Measurements from ENCODE around the gene SLC39A11.

SLC39A11 gene

DNA sequence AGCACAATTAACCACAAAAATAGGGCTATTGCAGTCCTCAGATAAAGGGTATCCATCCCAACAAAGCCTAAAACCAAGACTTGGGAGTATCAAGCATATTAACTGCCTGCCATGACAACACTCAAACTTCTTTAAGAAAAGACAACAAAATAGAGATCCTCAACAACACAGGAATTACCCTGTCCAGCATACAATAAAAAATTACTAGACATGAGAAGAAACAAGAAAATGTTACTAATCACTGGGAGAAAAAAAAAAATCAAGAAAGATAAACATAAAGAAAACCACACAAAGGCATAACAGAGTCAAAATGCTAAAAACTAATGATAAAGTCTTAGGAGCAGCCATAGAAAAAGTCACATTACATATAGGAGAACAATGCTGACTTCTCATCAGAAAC lies 73.9 kb downstream of the SLC39A11 start:
- H3K4me3 ChIP-seq (replicated peaks; ENCODE audit: insufficient read depth, low read length), result no peak overlapping the region
- no peak for TF ChIP-seq POLR2AphosphoS5 (IDR thresholded peaks at IDR 0.05; ENCODE audit: low read depth)
- no peak for TF ChIP-seq GABPA (IDR thresholded peaks at IDR 0.05; ENCODE audit: low read depth)
- TF ChIP-seq, protein P1, sequence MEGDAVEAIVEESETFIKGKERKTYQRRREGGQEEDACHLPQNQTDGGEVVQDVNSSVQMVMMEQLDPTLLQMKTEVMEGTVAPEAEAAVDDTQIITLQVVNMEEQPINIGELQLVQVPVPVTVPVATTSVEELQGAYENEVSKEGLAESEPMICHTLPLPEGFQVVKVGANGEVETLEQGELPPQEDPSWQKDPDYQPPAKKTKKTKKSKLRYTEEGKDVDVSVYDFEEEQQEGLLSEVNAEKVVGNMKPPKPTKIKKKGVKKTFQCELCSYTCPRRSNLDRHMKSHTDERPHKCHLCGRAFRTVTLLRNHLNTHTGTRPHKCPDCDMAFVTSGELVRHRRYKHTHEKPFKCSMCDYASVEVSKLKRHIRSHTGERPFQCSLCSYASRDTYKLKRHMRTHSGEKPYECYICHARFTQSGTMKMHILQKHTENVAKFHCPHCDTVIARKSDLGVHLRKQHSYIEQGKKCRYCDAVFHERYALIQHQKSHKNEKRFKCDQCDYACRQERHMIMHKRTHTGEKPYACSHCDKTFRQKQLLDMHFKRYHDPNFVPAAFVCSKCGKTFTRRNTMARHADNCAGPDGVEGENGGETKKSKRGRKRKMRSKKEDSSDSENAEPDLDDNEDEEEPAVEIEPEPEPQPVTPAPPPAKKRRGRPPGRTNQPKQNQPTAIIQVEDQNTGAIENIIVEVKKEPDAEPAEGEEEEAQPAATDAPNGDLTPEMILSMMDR (IDR thresholded peaks at IDR 0.05; ENCODE audit: insufficient read depth, low read length), result no peak
- TF ChIP-seq SPI1 (IDR thresholded peaks at IDR 0.05; ENCODE audit: borderline replicate concordance, low read depth), result no peak
- TF ChIP-seq, protein P2, sequence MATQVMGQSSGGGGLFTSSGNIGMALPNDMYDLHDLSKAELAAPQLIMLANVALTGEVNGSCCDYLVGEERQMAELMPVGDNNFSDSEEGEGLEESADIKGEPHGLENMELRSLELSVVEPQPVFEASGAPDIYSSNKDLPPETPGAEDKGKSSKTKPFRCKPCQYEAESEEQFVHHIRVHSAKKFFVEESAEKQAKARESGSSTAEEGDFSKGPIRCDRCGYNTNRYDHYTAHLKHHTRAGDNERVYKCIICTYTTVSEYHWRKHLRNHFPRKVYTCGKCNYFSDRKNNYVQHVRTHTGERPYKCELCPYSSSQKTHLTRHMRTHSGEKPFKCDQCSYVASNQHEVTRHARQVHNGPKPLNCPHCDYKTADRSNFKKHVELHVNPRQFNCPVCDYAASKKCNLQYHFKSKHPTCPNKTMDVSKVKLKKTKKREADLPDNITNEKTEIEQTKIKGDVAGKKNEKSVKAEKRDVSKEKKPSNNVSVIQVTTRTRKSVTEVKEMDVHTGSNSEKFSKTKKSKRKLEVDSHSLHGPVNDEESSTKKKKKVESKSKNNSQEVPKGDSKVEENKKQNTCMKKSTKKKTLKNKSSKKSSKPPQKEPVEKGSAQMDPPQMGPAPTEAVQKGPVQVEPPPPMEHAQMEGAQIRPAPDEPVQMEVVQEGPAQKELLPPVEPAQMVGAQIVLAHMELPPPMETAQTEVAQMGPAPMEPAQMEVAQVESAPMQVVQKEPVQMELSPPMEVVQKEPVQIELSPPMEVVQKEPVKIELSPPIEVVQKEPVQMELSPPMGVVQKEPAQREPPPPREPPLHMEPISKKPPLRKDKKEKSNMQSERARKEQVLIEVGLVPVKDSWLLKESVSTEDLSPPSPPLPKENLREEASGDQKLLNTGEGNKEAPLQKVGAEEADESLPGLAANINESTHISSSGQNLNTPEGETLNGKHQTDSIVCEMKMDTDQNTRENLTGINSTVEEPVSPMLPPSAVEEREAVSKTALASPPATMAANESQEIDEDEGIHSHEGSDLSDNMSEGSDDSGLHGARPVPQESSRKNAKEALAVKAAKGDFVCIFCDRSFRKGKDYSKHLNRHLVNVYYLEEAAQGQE (IDR thresholded peaks at IDR 0.05; ENCODE audit: insufficient replicate concordance, low read depth), result no peak
- H3K27ac ChIP-seq (replicated peaks), result no peak overlapping the region
- no peaks in the 10 kb centered on the region for H3K27me3 ChIP-seq (ENCODE audit: insufficient read depth, poor library complexity, severe bottlenecking)
- DNase-seq (ENCODE audit: low read depth in 1 of 2, low spot score in 1 of 2), result no peak

DNA sequence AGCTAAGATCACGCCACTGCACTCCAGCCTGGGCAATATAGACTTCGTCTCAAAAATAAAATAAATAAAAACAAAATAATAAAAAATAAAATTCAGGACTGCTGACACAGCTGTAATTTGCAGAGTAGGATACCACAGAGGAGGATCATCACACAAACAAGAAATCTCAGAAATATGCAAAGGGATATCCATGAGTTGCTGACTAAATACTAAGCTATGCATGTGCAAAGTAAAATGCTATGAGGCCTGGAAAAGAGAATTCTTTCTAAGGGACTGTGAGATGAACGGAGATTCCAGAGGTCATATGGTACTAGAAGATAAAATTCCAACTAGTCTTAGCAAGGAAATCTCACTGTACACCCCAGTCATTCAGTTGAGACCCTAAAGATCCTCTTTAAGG lies 74.8 kb downstream of the SLC39A11 start:
- TF ChIP-seq POLR2AphosphoS5 (IDR thresholded peaks at IDR 0.05; ENCODE audit: low read depth) (no peak), SPI1 (IDR thresholded peaks at IDR 0.05; ENCODE audit: borderline replicate concordance, low read depth) (no peak), GABPA (IDR thresholded peaks at IDR 0.05; ENCODE audit: low read depth) (no peak)
- TF ChIP-seq, protein P2 (IDR thresholded peaks at IDR 0.05; ENCODE audit: insufficient replicate concordance, low read depth), result no peak
- TF ChIP-seq, protein P1 (IDR thresholded peaks at IDR 0.05; ENCODE audit: insufficient read depth, low read length), result no peak
- no peaks in the 10 kb centered on the region for H3K27me3 ChIP-seq (ENCODE audit: insufficient read depth, poor library complexity, severe bottlenecking)
- DNase-seq (ENCODE audit: low read depth in 1 of 2, low spot score in 1 of 2), result no peak
- H3K27ac ChIP-seq (replicated peaks), result no peak overlapping the region
- H3K4me3 ChIP-seq (replicated peaks; ENCODE audit: insufficient read depth, low read length), result no peak overlapping the region

DNA sequence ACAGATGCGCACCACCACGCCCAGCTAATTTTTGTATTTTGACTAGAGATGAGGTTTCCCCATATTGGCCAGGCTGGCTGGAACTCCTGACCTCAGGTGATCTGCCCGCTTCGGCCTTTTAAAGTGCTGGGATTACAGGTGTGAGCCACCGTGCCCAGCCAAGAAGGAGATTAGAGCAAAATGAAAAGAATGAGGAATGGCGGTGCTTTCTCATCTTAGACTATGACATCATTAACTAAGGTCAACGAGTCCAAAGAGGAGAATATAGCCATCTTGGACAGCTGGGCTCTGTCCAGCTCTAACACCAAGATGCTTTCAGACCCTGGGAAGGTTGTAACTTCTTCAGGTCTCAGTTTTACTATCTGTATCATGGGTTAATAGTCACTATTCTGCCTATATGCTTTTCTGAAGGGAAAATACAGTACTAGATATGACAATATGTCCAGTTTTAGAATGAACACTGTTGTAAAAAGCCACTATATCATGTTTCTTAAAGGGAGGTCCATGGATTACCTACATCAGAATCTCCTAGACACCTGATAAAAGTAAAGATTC lies 76.7 kb downstream of the SLC39A11 start:
- DNase-seq (ENCODE audit: low read depth in 1 of 2, low spot score in 1 of 2), result no peak
- Histone ChIP-seq H3K27ac (replicated peaks) (no peak overlapping the region), H3K27me3 (ENCODE audit: insufficient read depth, poor library complexity, severe bottlenecking) (no peaks in the 10 kb centered on the region), H3K4me3 (replicated peaks; ENCODE audit: insufficient read depth, low read length) (no peak overlapping the region)
- no peak for TF ChIP-seq SPI1 (IDR thresholded peaks at IDR 0.05; ENCODE audit: borderline replicate concordance, low read depth)
- no peak for TF ChIP-seq POLR2AphosphoS5 (IDR thresholded peaks at IDR 0.05; ENCODE audit: low read depth)
- TF ChIP-seq GABPA (IDR thresholded peaks at IDR 0.05; ENCODE audit: low read depth), result no peak
- TF ChIP-seq, protein P1 (IDR thresholded peaks at IDR 0.05; ENCODE audit: insufficient read depth, low read length), result no peak
- TF ChIP-seq, protein P2 (IDR thresholded peaks at IDR 0.05; ENCODE audit: insufficient replicate concordance, low read depth), result no peak

All from HL-60 (cell line).